HCT116 (cell line): ENCODE data around the gene PPP1R1C. TPM values are rescaled to one million over a fixed set of nuclear protein-coding genes. Genes with fewer than 3 reads are reported as not detected.

Experiments
- ATAC-seq: fragments of 200-7000 bp; cut with Tn5 transposase; 2 replicates; pipeline ENCODE4 v1.9.1; 2020; ENCODE audit warnings: mild to moderate bottlenecking, moderate library complexity
- BruUV-seq: library from RNA; stranded (reverse); fragments of 400-500 nt; replicated peaks from 2 replicates; lab custom pipeline; 2021; lab: Mats Ljungman, UMichigan
- CTCF ChIA-PET: fragments of 300-600 bp; sonication (Branson Sonifier 250); formaldehyde crosslinking; loops from one replicate; lab custom pipeline; 2021; ENCODE audit warnings: antibody characterized with exemption; lab: Charles Lee
- POLR2A ChIA-PET: fragments of 300-600, 350-600 bp; sonication (Branson Sonifier 250); formaldehyde crosslinking; loops from one replicate; lab custom pipeline; 2021; ENCODE audit warnings: antibody characterized with exemption; lab: Charles Lee
- RAD21 ChIA-PET, 2 experiments: fragments of 300-600 bp; sonication (Branson Sonifier 250); formaldehyde crosslinking; loops; one replicate each; lab custom pipeline; 2023; ENCODE audit warnings: low total read pairs in 2 of 2; ENCODE audit not compliant: uncharacterized antibody in 2 of 2, unreplicated experiment in 2 of 2, low non-redundant PET in 1 of 2; lab: Charles Lee
- DNase-seq: peaks from one replicate; pipeline ENCODE4 v3.0.0-alpha.2; 2010; ENCODE audit warnings: low read depth, low spot score
- H2AFZ ChIP-seq: fragments of 200-600 bp; shearing (Covaris generic), sonication (generic); 2 replicates; pipeline ENCODE4 v1.6.1; 2017; ENCODE audit warnings: low read depth, mixed run types, mixed read lengths, antibody characterized with exemption, low read length; ENCODE audit not compliant: poor library complexity, severe bottlenecking
- H3K27ac ChIP-seq: 2 replicates; pipeline ENCODE4 v1.5.1; 2012; ENCODE audit warnings: low read depth, low read length
- H3K27me3 ChIP-seq: fragments of 200-600 bp; sonication (generic); 2 replicates; pipeline ENCODE4 v1.6.1; 2016; ENCODE audit warnings: mixed run types, low read length, mixed read lengths; ENCODE audit not compliant: insufficient read depth
- H3K36me3 ChIP-seq, 2 experiments: fragments of 200-500 bp in 1 of 2; fragments of 200-600 bp in 1 of 2; sonication (Bioruptor generic) in 1 of 2; sonication (generic) in 1 of 2; 2 replicates each; pipeline versions ENCODE4 v1.5.1 to v1.6.1; 2014 to 2016; ENCODE audit warnings: low read length in 2 of 2, inconsistent platforms in 1 of 2, mixed read lengths in 1 of 2, mixed run types in 1 of 2; ENCODE audit not compliant: insufficient read depth in 2 of 2, control insufficient read depth in 1 of 2
- H3K4me1 ChIP-seq, 2 experiments: fragments of 200-600 bp in 1 of 2; sonication (generic) in 1 of 2; 2 replicates each; pipeline versions ENCODE4 v1.5.1 to v1.6.1; 2012 to 2017; ENCODE audit warnings: low read length in 2 of 2, inconsistent platforms in 1 of 2, mild to moderate bottlenecking in 1 of 2, mixed read lengths in 1 of 2, mixed run types in 1 of 2, moderate library complexity in 1 of 2; ENCODE audit not compliant: insufficient read depth in 2 of 2, control insufficient read depth in 1 of 2
- H3K4me2 ChIP-seq: fragments of 200-600 bp; sonication (generic); 2 replicates; pipeline ENCODE4 v1.6.1; 2017; ENCODE audit warnings: mixed run types, low read length, mixed read lengths
- H3K4me3 ChIP-seq, 2 experiments: fragments of 200-600 bp in 1 of 2; sonication (generic) in 1 of 2; replicated peaks in 1 of 2; 2 replicates each; pipeline ENCODE4 v1.5.1; 2011 to 2016; ENCODE audit warnings: low read length in 2 of 2, control low read depth in 1 of 2, low read depth in 1 of 2, mild to moderate bottlenecking in 1 of 2, mixed read lengths in 1 of 2, mixed run types in 1 of 2
- H3K79me2 ChIP-seq: fragments of 200-600 bp; sonication (generic); 2 replicates; pipeline ENCODE4 v1.6.1; 2017; ENCODE audit warnings: mild to moderate bottlenecking, mixed run types, low read length, moderate library complexity, mixed read lengths; ENCODE audit not compliant: insufficient read depth
- H3K9ac ChIP-seq: fragments of 200-600 bp; sonication (generic); 2 replicates; pipeline ENCODE4 v1.6.1; 2016; ENCODE audit warnings: low read length, mixed read lengths
- H3K9me2 ChIP-seq: fragments of 200-600 bp; sonication (generic), shearing (Covaris generic); 2 replicates; pipeline ENCODE4 v1.6.1; 2017; ENCODE audit warnings: mixed run types, mild to moderate bottlenecking, moderate library complexity; ENCODE audit not compliant: insufficient read depth
- H3K9me3 ChIP-seq, 2 experiments: fragments of 200-500 bp in 1 of 2; fragments of 200-600 bp in 1 of 2; sonication (Bioruptor generic) in 1 of 2; sonication (generic) in 1 of 2; 2 replicates each; pipeline ENCODE4 v1.6.1; 2014 to 2017; ENCODE audit warnings: low read length in 2 of 2, mixed read lengths in 2 of 2, inconsistent platforms in 1 of 2, low read depth in 1 of 2, mild to moderate bottlenecking in 1 of 2, mixed run types in 1 of 2, moderate library complexity in 1 of 2; ENCODE audit not compliant: control insufficient read depth in 1 of 2, insufficient read depth in 1 of 2
- H4K20me1 ChIP-seq: fragments of 200-600 bp; sonication (generic), shearing (Covaris generic); 2 replicates; pipeline ENCODE4 v1.6.1; 2017; ENCODE audit warnings: mixed run types, mild to moderate bottlenecking, moderate library complexity; ENCODE audit not compliant: insufficient read depth
- ATF3 ChIP-seq: IDR thresholded peaks from 2 replicates; pipeline ENCODE4 v1.6.1; 2012
- CEBPB ChIP-seq: IDR thresholded peaks from 2 replicates; pipeline ENCODE4 v1.6.1; 2012; ENCODE audit warnings: low read depth
- CTCF ChIP-seq, 3 experiments: fragments of 200-600 bp in 1 of 3; sonication (generic) in 1 of 3; IDR thresholded peaks in 2 of 3; conservative IDR thresholded peaks in 1 of 3; 2 replicates each; pipeline ENCODE4 v1.5.1; 2012 to 2017; ENCODE audit warnings: low read depth in 2 of 3, low read length in 2 of 3, antibody characterized with exemption in 1 of 3, borderline replicate concordance in 1 of 3, control low read depth in 1 of 3, mild to moderate bottlenecking in 1 of 3, mixed read lengths in 1 of 3, mixed run types in 1 of 3, moderate library complexity in 1 of 3; ENCODE audit not compliant: insufficient read depth in 1 of 3
- EGR1 ChIP-seq: IDR thresholded peaks from 2 replicates; pipeline ENCODE4 v1.6.1; 2012; ENCODE audit warnings: low read depth
- ELF1 ChIP-seq: IDR thresholded peaks from 2 replicates; pipeline ENCODE4 v1.6.1; 2012; ENCODE audit warnings: low read depth, borderline replicate concordance
- EZH2phosphoT487 ChIP-seq: fragments of 200-600 bp; IDR thresholded peaks from 2 replicates; pipeline ENCODE4 v1.6.1; 2018; ENCODE audit warnings: antibody characterized with exemption, borderline replicate concordance
- FOSL1 ChIP-seq: IDR thresholded peaks from 2 replicates; pipeline ENCODE4 v1.6.1; 2012; ENCODE audit warnings: low read depth
- MAX ChIP-seq: IDR thresholded peaks from 2 replicates; pipeline ENCODE4 v1.6.1; 2012
- POLR2A ChIP-seq: IDR thresholded peaks from 2 replicates; pipeline ENCODE4 v1.7.0; 2011; ENCODE audit warnings: borderline replicate concordance; ENCODE audit not compliant: insufficient read depth, insufficient read length; ENCODE audit errors: extremely low read depth
- RAD21 ChIP-seq: IDR thresholded peaks from 2 replicates; pipeline ENCODE4 v1.6.1; 2012; ENCODE audit warnings: low read depth, mild to moderate bottlenecking
- REST ChIP-seq: IDR thresholded peaks from 2 replicates; pipeline ENCODE4 v1.6.1; 2012; ENCODE audit warnings: low read depth
- SP1 ChIP-seq: IDR thresholded peaks from 2 replicates; pipeline ENCODE4 v1.6.1; 2012; ENCODE audit warnings: low read depth
- SRF ChIP-seq: IDR thresholded peaks from 2 replicates; pipeline ENCODE4 v1.6.1; 2012; ENCODE audit warnings: low read depth
- TCF7L2 ChIP-seq: IDR thresholded peaks from 2 replicates; pipeline ENCODE4 v1.7.0; 2011; ENCODE audit warnings: borderline replicate concordance, inconsistent platforms; ENCODE audit not compliant: insufficient read depth, insufficient read length; ENCODE audit errors: extremely low read depth
- YY1 ChIP-seq: IDR thresholded peaks from 2 replicates; pipeline ENCODE4 v1.6.1; 2011; ENCODE audit warnings: low read length, low read depth, moderate library complexity, mild to moderate bottlenecking; ENCODE audit not compliant: insufficient replicate concordance; ENCODE audit errors: extremely low read depth
- intact Hi-C: fragments of 100-400 bp; cut with micrococcal nuclease; formaldehyde crosslinking; loops from 2 replicates; pipeline ENCODE4 v1.10.0; 2022
- total RNA-seq: library from RNA; stranded (reverse); gene quantifications from one replicate; pipeline ENCODE4 v1.2.1, GENCODE V29; 2021; ENCODE audit not compliant: unreplicated experiment

Gene PPP1R1C
- total RNA-seq, 1 experiment from 2014 or later, result 17.8 TPM

DNA sequence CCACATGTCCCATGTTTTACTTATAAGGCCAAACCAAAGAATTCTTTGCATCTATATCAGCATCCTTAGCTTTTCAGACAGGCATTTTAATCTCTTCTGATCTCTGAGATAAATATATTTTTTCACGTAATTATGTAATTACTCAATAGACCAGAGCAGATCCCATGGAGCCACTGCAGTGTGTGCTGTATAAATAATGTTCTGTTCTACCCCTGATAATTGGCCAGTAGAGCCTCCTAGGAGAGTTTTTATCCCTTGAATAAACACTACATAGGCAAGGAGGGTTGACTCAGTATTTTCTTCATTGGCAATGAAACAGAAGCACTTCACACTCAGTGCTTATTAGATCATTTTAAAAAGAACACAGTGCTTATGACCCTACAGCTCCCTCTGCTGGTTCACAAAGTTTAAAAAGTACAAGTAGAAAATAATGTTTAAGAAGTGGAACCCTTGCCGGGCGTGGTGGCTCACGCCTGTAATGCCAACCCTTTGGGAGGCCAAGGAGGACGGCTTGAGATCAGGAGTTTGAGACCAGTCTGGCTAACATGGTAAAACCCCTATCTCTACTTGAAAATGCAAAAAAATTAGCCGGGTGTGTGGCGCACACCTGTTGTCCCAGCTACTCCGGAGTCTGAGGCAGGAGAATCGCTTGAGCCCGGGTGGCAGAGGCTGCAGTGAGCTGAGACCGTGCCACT is 91.9 kb downstream of the PPP1R1C start (continued):
- TF ChIP-seq CTCF (IDR thresholded peaks at IDR 0.05 in 2 of 3, conservative IDR thresholded peaks at IDR 0.05 in 1 of 3; ENCODE audit: borderline replicate concordance in 1 of 3, insufficient read depth in 1 of 3, low read depth in 2 of 3, low read length in 2 of 3), result peak; percentile 59 to 77 (median 75); a peak in 5 of 6 replicates

GRCh38 chr2:182078988-182079602 is 93.4 kb downstream of the PPP1R1C start:
- RAD21 ChIA-PET, result no interaction called here
- H3K79me2 ChIP-seq, result no peaks in the 10 kb centered on the region
- peaks cover 8 to 12% of the 10 kb centered on the region in 2 experiments for H3K4me1 ChIP-seq
- H3K9me3 ChIP-seq, result no peaks in the 10 kb centered on the region
- H3K9me2 ChIP-seq, result no peaks in the 10 kb centered on the region
- H3K4me2 ChIP-seq, result no peak overlapping the region
- ATAC-seq, result no peak
- POLR2A ChIA-PET, result no interaction called here
- CTCF ChIA-PET, result interaction anchor here (1.0 to 2.9 kb wide), 4 partner anchors 16 to 364 kb away, joined by 4 to 24 read pairs (median 9); no protein-coding TSS in a partner anchor
- no peaks in the 10 kb centered on the region for H4K20me1 ChIP-seq
- no peak overlapping the region for H3K27ac ChIP-seq
- no peaks in the 10 kb centered on the region for H3K27me3 ChIP-seq
- no peak overlapping the region for H3K9ac ChIP-seq
- no peak overlapping the region for H2AFZ ChIP-seq
- no peaks in the 10 kb centered on the region for H3K36me3 ChIP-seq
- H3K4me3 ChIP-seq, result no peak overlapping the region
- no peak for DNase-seq
- BruUV-seq, result no TSS peak
- intact Hi-C loops, result loop anchor here (5.0 to 10.0 kb wide), 2 partner anchors 147 to 974 kb away; no protein-coding TSS in a partner anchor
- TF ChIP-seq CTCF (IDR thresholded peaks at IDR 0.05 in 2 of 3, conservative IDR thresholded peaks at IDR 0.05 in 1 of 3; ENCODE audit: borderline replicate concordance in 1 of 3, insufficient read depth in 1 of 3, low read depth in 2 of 3, low read length in 2 of 3) (no peak), POLR2A (no peak), SRF (no peak), SP1 (no peak), ELF1 (no peak), RAD21 (no peak), EZH2phosphoT487 (no peak), EGR1 (no peak), ATF3 (no peak), FOSL1 (no peak), REST (no peak), CEBPB (no peak), TCF7L2 (no peak), MAX (no peak), YY1 (no peak)
